Dermis blood vessel endothelial cell (primary cell): ENCODE measurements around the gene YES1. TPM values are rescaled to one million over a fixed set of nuclear protein-coding genes. Genes with fewer than 3 reads are reported as not detected.
"Not testable (repeated sequence)": the region's sequence is repeated elsewhere in the genome, so short reads cannot be mapped to it uniquely, and the experiment has no call there.

ENCODE experiments used
- DNase-seq: peaks from one replicate; pipeline ENCODE4 v3.0.0; 2010
- total RNA-seq: library from RNA; depleted of rRNA; stranded (reverse); fragments of >200 nt; gene quantifications from 2 replicates; pipeline ENCODE4 v1.2.3, GENCODE V29; 2014

The YES1 gene
- total RNA-seq, 1 donor from 2014 or later = 302 TPM

DNA sequence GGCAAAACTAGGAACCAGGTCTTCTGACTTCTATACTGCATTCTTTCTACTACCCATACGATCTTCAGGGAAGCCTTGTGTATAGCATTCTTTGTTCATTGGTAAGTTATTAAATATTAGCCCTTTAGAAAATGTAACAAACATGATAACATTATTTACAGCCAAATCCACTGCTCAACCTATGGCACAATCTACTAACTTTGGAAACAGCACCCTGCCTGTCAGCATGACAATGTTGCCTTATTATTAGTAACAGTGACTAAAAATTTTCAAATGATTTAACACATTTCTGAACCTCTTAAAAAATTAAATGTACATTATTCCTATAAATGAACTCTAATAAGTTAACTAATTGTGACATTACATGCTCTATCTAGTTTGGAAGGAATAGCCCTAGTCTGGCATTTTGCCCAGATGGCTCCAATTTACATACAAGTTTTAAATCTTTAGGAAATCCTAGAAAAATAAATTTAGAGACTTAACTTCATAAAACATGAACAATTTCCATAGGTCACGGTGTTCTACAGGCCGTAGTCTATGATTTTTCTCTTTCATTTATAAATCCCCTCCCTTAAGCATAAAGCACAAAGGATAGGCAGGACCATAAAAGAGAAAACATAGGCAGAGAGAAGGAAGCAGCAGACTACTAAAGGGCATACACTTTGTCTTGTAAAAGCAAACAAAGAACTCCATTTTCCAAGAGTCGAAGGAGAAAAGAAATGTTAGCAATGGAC, 33.7 kb downstream of the YES1 start:
- DNase-seq = peak; percentile 46

GRCh38 chr18:777021-777420, 35.0 kb downstream of the YES1 start:
- peak; percentile 73 for DNase-seq

GRCh38 chr18:776044-776443, 36.0 kb downstream of the YES1 start:
- not testable (repeated sequence) for DNase-seq

DNA sequence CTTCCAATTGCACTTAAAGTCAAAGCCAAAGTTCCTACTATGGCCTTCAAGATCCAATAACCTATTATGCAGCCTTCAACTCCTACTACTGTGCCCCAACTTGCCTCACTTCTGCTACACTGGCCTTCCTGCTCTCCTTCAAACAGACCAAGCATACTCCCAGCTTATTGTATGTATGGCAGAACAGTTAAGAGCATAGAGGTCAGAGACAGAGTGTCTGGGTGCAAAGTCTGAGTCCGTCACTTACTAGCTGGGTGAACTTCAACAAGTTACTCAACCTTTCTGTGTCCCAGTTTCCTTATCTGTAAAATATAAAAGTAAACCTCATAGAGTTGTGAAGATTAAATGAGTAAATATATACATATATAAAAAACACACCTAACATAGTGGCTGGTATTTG, 37.2 kb downstream of the YES1 start:
- no peak for DNase-seq

DNA sequence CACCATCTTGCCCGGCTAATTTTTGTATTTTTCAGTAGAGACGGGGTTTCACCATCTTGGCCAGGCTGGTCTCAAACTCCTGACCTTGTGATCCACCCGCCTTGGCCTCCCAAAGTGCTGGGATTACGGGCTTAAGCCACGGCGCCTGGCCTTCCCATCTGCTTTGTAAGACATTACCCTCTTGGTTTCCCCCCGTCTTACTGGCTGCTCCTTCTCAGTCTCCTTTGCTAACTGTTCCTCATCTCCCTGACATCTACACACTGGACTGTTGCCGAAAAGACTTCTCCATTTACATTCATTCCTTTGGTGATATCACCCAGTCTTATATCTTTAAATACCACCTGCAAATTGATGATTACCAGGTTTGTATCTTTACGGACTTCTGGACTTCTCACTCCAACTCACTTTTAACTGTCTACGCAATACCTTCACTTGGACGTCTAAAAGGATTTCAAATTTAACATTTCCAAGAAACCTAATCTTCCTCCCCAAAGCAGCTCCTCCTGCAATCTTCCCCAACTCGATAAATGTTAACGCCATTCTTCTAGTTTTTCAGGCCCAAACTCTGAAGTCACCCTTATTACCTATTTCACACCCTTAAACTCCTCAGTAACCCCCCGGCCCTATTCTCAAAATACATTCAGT, 37.9 kb downstream of the YES1 start:
- no peak for DNase-seq

GRCh38 chr18:770583-770961, 41.5 kb downstream of the YES1 start:
- DNase-seq = no peak

DNA sequence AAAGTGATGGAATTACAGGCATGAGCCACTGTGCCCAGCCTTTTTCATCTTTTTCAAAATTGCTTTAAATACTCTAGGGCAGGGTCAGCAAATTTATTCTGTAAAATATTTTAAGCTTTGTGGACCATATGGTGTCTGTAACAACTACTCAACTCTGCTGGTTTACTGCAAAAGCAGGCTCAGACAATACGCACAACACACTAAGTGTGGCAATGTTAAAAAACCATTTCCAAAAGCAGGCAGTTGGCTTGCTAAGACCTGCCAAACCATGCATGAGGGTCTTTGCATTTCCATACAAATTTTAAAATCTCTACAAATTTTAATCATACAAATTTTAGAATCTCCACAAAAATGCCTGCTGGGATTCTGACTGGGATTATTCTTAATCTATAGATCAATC, 44.1 kb downstream of the YES1 start:
- no peak for DNase-seq

DNA sequence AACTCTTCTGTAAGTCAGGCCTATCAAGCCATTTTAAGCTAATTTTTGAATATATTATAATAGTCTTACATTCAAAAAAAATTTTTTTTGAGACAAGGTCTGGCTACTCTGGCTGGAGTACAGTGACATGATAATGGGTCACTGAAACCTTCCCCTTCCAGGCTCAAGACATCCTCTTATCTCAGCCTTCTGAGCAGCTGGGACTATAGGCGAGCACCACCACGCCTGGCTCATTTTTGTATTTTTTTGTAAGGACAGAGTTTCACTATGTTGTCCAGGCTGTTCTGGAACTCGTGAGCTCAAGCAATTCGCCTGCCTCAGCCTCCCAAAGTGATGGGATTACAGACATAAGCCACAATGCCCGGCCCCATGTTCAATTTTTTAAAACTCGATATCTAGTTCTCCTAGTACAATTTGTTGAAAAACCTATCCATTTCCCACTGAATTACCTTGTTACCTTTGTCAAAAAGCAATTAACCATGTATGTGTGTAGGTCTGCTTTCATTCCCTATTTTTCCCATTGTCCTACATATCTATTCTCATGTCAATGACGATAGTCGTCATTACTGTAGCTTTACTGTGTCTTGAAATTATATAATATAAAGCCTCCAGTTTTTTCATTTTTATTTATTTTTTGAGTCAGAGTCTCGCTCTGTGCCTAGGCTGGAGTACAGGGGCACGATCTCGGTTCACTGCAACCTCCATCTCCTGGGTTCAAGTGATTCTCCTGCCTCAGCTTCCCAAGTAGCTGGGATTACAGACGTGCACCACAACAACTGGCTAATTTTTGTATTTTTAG, 44.8 kb downstream of the YES1 start:
- DNase-seq = no peak

- DNase-seq = no peak
Observed at GRCh38 chr18:766550-766860, 45.5 kb downstream of the YES1 start.

- peak; percentile 21 for DNase-seq
Observed at GRCh38 chr18:765764-766549, 46.1 kb downstream of the YES1 start.

DNA sequence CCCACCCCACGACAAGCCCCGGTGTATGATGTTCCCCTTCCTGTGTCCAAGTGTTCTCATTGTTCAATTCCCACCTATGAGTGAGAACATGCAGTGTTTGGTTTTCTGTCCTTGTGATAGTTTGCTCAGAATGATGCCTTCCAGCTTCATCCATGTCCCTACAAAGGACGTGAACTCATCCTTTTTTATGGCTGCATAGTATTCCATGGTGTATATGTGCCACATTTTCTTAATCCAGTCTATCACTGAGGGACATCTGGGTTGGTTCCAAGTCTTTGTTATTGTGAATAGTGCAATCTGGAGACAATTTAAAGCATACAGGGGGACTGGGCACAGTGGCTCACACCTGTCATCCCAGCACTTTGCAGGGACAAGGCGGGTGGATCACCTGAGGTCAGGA, 52.2 kb downstream of the YES1 start:
- not testable (repeated sequence) for DNase-seq

- no peak for DNase-seq
Observed at GRCh38 chr18:755506-755905, 56.5 kb downstream of the YES1 start.

- DNase-seq = no peak
Observed at GRCh38 chr18:754656-755055, 57.4 kb downstream of the YES1 start.

DNA sequence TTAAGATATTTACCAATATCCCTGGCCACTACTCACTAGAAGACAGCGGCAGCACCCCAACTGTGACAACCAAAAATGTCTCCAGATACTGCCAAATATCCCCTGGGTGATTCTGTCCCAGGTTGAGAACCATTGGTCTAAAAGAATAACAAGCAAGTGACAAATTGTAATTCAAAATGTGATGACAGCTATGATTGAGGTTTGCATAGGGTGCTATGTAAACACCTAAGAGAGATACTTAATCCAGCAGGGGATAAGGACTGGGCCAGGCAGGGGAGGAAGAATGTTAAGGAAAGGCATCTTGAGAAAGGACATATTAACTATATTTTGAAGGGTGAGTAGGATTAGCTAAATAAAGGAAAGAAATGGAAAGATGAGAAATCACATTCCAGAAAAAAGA, 61.6 kb downstream of the YES1 start:
- DNase-seq = no peak

DNA sequence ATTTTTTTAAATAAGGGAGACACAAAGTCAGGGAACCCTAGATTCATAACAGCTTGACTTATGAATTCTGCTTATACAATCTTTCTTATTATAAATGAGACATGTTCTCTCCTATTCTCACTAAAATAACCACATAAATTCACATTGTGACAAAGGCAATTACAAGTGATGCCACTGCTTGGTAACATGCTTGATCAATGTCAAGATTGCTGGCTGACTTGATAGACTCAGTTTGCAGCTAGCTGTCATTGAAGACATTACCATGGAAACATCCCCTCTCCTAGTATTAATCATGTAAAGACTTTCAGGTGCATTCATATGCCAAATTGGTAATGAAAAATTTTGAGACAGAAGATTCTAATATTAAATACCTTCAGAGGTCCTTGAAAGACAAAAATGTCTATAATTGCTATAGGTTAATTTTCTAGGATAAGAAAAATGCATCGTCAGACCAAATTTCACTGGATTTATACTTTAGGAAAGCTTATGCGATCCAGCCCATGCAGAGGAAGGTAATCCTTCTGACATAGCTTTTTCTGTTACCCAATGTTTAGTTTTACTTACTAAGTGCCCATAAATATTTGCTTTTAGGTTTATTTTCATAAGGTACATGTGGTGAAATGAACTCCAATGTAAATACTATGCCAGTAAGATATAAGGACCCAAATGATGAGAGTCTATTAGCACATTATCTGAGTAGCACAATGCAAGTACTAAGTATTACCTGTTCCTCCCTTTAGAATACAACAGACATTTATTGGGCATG, 67.0 kb downstream of the YES1 start:
- no peak for DNase-seq

GRCh38 chr18:741931-742512, 70.0 kb downstream of the YES1 start:
- peak; percentile 79 for DNase-seq

GRCh38 chr18:732371-732770, 79.7 kb downstream of the YES1 start:
- no peak for DNase-seq

GRCh38 chr18:731185-731584, 80.9 kb downstream of the YES1 start:
- no peak for DNase-seq

GRCh38 chr18:730692-731091, 81.3 kb downstream of the YES1 start:
- no peak for DNase-seq

GRCh38 chr18:730120-730519, 81.9 kb downstream of the YES1 start:
- peak; percentile 31 for DNase-seq

- no peak for DNase-seq
Observed at GRCh38 chr18:725646-726045, 86.4 kb downstream of the YES1 start.

DNA sequence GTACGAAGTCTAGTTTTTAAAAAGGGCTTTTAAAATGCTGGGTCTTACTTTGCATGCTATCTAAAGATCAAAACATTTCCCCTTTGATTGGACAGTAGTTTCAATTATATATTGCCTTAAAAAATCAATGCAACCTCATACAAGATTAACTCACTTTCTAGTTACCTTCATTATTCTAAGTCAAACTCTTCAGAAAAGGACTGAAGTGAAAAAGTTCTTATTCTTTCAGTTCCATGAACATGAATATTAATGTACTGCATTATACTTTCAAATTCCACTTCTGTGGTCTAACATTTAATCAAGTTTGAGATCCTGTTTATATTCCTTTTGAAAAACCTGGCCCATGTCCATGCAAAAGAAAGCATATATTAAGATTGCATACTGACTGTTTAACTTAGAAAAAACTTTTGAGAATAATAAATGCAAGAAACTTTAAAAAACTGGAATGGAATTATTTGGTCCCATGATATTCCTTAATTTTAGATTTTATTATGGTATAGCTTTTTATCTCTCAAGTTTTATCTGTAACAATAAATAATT, 88.4 kb downstream of the YES1 start:
- no peak for DNase-seq
